ENCODE data around the gene ATOX1.
"Not testable (repeated sequence)": the region's sequence is repeated elsewhere in the genome, so short reads cannot be mapped to it uniquely, and the experiment has no call there.

The ATOX1 gene, protein sequence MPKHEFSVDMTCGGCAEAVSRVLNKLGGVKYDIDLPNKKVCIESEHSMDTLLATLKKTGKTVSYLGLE

DNA sequence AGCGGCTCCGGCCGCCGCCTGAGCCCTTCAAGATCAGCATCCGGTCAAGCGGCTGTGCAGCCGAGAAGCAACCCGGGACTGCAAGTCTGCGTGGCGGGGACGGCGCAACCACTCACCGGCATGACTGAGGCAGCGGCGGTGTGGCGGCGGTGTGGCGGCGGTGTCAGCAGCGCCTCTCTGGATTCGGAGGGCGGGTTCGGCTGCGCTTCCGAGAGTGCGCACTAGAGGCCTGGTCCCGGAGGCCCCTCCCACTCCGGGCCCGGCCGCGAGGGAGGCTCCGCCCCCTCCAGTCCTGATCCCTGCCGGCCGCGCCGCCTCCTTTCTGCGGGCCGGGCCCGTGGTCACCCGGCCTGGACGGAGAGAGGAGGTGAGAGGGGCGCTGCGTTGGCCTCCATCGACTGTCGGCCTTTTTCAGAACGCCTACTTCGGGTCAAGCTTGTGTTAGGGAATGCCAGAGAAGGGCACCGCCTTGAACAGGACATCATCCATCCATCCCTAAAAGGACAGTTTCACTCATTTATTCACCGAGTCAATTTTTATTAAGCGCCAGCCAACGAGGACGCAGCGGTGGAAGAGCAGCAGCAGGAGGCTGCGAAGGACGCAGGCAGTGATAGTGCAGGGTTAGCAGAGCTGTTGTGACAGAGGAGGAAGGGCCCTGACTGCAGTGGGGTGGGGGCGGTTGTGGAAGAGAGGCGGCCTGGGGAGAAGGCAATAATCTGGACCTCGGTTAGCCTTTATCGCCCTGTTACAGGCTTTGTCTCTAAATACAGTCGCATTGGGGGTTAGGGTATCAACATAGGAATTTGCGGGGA, at the start of gene ATOX1:
TSS of gene ATOX1 (minus strand) at position 202 of the 812 bp plus-strand sequence. CDS start at position 122, 80 bp downstream.
- DNase-seq (ENCODE audit: low spot score): peak; percentile 90

DNA sequence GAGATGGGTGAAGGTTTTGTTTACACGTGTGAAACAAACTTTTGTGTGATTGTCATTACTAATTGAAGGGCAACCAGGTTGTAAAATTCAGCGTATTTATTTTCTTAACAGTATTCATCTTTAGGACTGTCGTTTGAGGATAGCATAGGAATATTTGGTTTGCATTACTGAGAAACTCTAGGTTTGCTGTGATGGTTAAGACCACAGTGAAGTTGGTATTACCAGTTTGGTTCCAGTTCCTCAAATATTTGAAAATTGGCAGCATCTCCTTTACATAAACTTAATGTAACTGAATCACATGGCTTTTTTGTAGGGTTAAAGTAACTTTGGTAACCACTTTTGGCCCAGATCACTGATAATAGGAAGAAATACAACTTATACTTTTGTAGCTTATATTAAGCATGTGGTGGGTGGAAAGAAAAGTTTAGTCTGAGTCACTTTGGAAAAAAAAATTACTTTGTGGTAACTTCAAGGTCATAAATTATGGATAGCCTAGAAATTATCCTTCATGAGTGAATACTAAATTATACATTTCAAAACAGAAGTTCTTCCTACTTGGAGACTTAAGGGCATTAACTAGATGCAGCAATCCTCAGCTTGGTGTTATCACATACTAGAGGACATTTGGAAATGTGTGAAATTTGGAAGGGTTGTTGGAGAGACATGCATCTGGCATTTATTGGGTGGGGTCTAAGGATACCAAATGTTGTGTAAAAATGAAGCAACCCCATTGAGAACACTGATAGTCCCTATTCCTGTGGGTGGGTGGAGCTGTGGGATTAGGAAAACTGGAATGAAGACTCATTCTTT, 47.2 kb upstream of the ATOX1 start:
- no peak for DNase-seq (ENCODE audit: low spot score)

DNA sequence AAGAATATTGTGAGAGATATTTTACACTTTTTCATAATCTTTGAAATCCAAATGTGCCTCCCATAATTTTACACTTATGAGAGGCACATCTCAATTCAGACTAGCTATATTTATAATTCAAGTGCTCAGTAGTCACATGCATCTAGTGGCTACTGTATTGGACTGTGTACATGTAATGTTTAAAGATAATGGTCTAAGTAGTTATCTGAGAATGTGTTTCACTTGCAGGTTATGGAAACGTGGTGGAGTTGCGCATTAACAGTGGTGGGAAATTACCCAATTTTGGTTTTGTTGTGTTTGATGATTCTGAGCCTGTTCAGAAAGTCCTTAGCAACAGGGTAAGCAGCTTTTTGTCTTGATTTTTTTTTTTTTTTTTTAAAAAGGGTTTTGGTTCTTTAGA, 42.1 kb upstream of the ATOX1 start:
- no peak for DNase-seq (ENCODE audit: low spot score)

DNA sequence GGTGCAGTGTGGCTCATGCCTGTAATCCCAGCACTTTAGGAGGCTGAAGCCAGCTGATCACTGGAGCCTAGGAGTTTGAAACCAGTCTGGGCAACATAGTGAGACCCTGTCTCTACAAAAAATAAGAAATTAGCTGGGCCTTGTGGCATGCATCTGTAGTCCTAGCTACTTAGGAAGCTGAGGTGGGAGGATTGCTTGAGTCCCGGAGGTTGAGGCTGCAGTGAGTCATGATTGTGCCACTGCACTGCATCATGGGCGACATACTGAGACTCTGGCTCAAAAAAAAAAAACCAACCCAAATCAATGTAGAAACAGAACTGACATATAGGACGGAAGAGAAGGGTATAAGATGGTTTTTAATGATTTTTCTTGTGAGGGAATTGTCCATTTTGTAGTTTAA, 41.0 kb upstream of the ATOX1 start:
- no peak for DNase-seq (ENCODE audit: low spot score)

DNA sequence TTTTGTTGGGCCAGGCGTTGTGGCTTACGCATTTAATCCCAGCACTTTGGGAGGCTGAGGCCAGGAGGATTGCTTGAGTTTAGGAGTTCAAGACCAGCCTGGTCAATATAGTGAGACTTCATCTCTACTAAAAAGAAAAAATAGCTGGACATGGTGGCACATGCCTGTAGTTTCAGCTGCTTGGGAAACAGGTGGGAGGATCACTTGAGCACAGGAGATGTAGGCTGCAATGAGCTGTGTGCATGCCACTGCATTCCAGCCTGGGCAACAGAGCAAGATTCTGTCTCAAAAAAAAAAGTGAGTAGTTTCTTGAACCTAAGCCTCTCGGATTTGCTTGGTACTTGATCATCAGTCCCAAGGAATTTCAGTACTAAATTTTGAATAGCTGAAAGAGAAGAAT, 40.2 kb upstream of the ATOX1 start:
- no peak for DNase-seq (ENCODE audit: low spot score)

DNA sequence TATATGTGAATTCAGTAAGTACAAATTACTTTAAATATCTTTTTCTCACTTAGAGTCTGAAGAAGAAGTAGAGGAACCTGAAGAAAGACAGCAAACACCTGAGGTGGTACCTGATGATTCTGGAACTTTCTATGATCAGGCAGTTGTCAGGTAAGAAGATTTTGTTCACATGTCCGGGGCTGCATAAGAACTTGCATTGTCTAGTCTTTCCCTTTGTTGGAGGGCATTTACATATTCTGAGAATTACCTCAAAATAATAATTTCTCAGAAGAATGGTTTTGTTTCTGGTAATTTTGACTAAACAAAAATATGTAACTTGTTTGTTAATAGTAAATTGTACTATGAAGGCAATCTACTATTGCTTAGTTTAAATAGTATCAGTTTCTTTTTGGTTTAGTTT, 37.0 kb upstream of the ATOX1 start:
- no peak for DNase-seq (ENCODE audit: low spot score)

DNA sequence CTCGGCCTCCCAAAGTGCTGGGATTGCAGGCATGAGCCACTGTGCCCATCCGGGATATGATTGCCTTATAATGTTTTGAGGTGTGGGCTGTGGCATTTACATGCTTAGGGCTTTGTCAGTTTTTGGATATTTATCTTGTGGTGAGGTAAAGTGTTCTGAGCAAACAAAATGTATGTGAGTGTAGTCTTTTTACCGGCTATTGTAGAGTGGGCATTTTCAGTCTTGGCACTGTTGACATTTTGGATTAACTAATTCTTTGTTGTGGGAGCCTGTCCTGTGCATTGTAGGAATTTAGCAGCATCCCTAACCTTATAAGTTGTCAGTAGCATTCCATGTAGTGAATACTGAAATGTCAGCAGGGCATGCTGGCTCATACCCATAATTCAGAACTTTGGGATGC, 34.9 kb upstream of the ATOX1 start:
- DNase-seq (ENCODE audit: low spot score): no peak

DNA sequence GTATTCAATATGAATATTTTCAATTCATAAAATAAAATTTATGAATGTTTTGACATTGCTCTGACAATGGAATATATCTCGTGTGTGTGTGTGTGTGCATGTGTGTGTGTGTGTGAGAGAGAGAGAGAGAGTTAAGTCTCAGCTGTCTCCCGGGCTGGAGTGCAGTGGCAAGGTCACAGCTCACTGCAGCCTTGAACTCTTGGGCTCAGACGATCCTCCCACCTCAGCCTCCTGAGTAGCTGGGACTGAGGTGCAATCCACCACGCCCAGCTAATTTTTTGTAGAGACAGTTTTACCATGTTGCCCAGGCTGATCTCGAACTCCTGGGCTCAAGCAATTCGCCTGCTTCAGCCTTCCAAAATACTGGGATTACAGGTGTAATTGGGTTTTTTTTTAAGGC, 29.4 kb upstream of the ATOX1 start:
- DNase-seq (ENCODE audit: low spot score): no peak

DNA sequence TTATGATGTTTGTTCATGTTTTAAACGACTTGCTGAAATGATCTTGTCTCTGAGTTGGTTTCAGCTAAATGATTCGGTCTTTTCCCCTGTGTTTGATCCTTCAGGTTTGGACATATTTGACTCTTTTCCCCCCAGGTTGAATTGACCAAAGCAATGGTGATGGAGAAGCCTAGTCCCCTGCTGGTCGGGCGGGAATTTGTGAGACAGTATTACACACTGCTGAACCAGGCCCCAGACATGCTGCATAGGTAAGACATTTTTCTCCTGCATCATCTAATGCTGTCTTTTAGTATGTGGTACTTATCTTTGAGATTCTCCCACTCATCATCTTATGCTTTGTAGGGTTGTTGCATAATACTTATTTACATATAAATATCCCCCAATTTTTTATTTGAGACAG, 28.0 kb upstream of the ATOX1 start:
- no peak for DNase-seq (ENCODE audit: low spot score)

DNA sequence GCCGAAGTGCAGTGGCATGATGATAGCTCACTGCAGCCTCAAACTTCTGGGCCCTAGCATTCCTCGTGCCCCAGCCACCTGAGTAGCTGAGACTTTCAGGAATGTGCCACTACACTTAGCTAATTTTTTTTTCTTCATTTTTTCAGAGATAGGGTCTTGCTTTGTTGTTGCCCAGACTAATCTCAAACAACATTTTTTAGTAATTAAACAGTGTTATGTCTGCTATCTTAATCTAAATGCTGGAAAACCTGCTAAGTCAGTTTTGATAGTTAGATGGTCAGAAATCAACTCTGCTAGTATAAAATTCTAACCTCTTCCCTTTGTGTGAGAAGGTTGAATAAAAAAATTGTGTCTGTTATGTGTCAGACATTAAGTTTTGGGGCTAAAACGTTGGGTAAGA, 25.7 kb upstream of the ATOX1 start:
- DNase-seq (ENCODE audit: low spot score): no peak

DNA sequence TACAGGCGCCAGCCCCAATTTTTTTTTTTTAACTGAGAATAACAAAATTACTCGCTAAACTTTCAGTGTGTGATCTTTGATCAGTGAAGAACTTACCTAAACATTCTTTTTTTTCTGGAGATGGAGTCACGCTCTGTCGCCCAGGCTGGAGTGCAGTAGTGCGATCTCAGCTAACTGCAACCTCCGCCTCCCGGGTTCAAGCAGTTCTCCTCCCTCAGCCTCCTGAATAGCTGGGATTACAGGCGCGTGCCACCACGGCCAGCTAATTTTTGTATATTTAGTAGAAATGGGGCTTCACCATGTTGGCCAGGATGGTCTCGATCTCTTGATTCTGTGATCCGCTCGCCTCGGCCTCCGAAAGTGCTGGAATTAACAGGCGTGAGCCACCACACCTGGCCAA, 25.2 kb upstream of the ATOX1 start:
- DNase-seq (ENCODE audit: low spot score): not testable (repeated sequence)

DNA sequence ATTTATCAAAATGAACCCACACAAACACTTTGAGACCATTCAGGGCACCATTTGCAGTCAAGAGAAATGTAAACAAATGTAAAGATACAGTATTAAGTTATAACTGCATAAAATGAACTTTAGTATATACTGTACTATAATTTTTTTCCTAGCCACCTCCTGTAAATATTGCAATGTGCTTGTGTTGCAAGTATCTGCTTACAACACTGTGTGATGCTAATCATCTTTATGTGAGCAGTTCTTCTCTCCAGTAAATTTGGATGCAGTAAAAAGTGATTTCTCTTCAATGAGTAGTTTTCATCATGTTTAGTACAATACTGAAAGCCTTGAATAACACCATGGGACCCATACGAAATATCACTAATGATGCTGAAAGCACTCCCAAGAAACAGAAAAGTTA, 22.8 kb upstream of the ATOX1 start:
- DNase-seq (ENCODE audit: low spot score): no peak

DNA sequence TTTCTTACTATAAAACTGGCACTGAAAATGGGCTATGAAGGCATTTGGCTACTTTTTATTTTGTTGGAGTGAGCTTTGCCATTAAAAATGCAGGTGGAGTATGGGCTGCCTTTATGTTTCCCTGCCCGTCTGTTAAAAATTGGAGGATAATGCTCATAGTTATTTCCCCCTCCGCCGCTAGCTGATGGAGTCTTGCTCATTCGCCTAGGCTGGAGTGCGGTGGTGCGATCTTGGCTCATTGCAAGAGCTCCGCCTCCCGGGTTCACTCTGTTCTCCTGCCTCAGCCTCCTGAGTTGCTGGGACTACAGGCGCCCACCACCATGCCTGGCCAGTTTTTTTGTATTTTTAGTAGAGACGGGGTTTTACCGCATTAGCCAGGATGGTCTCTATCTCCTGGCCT, 21.9 kb upstream of the ATOX1 start:
- DNase-seq (ENCODE audit: low spot score): no peak

DNA sequence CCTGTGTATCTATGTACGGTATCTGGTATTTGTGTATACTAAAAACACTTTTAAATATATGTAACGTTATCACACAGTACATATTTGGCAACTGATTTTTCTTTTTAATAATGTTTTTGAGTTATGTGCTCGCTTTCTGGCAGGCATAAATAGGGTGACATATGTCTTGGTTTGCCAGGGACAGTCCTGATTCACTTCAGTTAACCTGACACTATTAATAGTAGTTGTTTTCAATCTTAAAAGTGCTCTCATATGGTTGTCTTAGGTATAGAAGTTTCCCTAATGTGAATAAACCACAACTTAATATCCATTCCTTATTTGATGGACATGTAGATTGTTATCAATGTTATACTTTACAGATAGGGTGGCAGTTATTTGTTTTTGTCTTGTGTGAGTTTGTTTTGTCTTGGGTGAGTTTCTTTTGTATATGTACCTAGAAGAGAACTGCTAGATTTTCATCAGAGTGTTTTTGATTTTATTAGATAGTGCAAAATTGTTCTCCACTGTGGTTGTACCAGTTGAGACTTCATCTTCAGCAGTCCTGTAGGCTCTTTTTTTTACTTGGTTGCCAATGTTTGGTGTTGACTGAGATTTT, 21.2 kb upstream of the ATOX1 start:
- DNase-seq (ENCODE audit: low spot score): no peak

DNA sequence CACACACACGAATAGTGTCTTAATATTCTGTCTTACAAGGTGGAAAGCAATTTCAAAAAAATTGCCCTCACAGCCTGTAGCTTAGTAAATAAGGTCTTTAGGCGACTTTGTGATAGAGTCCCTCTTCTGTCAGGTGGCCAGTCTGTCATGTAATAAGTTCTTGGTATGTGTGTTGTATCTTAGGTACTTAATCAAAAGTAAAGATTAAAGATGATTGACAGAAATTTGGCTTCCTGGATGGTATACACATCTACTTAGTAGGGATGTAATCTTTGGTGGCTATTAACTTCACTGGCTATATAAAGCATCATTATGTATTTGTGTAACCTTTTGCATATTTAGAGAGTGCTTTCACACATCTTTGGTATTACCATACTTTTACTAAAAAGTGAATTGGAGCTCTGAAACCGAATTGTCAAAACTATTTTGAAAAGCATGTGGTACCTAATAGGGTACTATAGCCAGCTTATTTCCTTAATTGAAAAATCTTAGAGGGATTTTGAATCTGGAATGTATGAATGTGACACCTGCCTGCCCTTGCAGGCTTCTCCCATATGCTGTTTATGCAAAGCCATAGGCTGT, 16.7 kb upstream of the ATOX1 start:
- no peak for DNase-seq (ENCODE audit: low spot score)

DNA sequence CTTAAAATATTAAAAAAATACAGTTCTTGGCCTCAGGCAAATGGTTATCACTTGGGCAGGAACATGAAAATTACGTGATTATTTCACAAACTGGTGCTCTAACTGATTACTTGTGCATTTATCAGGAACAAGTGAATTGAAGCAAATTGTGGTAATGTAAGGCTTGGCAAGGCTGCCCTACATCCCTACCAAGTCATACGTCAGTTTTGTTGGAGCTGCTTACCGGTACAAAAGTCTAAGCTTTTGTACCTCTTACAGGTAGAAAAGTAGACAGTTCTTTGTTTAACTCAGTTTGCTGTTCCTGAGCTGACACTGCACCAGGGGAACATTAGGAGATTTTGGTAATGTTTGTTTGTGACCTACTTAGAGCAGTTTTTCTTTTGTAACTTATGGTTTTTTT, 15.5 kb upstream of the ATOX1 start:
- no peak for DNase-seq (ENCODE audit: low spot score)

DNA sequence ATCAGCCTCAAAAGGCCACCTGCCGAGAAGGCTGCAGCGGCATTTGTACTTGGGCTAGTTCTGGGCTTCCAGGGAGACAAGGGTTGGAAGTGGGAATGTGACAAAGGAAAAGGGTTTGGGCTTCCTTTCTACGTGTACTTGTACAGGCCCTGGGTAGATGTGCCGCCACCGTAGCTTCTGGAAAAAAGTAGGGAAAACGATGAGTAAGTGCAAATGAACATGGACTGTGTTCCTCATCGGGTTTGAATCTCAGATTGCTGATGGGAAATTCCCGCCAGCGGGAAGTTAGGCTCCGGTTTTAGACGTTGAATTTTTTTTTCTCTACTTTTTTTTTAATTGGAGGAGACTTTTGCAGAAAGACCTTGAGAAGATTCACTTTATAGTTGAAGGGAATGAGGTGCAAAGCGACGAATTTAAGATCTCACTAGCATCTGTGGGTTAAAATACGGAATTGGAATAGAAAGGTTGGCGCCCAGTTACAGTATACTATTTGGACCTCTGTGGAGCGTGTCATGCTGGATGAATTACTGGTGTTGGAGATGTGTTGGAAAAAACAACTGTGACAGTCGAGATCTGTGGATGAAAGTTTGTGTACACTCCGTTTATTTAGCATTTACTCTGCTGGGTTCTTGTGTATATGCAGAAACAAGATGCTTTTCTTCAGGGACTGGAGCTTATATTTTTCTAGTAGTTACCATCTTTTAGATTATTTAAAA, 14.6 kb upstream of the ATOX1 start:
- DNase-seq (ENCODE audit: low spot score): no peak

DNA sequence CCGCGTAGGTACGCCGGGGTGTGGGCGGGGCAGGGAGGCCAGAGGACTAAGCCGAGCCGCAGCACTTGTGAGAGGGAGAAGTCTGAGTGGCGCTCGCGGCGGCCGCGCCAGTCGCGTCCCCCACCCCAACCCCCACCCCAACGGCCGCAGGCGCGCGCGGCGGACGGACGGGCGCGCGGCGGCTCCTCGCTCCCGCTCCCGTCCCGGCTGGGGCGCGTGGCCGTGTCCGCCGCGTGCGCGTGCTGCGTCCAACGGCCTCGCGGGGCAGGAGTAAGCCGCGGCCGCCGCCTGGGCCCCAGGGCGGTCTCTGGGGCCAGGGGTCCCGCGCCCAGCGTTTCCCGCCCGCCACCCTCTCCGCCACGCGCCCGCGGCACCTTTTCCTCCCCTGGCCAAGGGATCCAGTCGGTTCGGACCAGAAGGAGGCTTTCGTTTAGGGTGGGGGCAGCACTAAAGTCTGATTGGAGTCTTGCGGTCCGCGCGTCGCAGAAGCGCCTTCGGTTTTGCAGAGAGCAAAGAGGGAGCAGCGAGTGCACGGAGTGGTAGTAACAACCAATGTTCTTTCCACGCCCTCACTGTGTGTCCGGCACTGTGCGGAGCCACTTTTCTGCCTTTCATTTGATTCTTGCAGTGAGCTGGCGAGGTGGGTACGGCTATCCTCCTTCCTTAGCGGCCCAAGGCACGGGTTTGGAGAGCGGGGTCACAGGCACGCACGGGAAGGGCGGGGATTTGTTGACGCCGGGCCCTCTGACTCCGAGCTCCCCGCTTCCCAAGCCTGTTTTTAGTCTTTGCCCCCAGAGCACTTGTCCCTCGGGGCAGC, 13.8 kb upstream of the ATOX1 start:
- DNase-seq (ENCODE audit: low spot score): peak; percentile 25

DNA sequence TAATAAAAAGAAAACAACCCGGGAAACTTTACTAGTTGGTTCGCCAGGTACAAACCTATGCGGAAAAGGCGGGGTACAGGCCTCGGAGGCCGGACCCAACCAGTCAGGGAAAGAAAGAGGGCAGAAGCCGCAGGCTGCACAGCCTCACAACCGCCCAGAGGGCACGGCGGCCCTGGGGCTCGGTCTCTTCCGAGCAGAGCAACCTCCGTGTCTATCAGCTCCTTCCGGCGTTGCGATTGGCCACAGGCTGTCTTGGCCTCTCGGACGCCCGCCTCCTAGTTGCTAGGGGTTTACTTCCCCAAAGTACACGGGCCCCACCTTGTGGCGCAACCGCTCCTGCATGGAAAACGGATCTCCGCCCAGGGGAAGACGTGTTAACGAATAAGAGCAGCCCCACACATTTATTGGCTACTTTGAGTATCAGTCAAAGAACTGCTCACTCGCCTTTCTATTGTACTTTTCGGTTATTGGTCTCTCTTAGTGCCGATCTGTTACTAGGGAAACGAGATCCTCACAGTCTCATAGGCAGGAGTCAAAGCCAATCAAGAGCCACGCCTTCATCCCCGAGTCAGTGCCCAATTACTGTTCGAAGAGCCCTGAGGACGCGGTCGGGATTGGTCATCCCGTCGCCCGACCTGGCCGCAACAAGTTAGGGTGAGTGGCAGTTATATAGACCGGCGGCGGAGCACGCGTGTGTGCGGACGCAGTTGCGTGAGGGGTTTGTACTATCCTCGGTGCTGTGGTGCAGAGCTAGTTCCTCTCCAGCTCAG, 13.0 kb upstream of the ATOX1 start, which contains the start of gene G3BP1:
TSS of gene G3BP1 (plus strand) at position 696 of the 770 bp plus-strand sequence. CDS start 14,667 bp downstream, outside the sequence.
- peak; percentile 100 for DNase-seq (ENCODE audit: low spot score)
